Central memory CD8-positive, alpha-beta T cell (primary cell): ENCODE results near the gene ADCY3.
A peak's percentile ranks its signal among the peaks of the same experiment; 100 is the strongest.

Experiments
- ATAC-seq: fragments of 150-1000 bp; cut with Tn5 transposase; replicated peaks from 2 replicates; pipeline ENCODE4 v1.10.0; 2022; ENCODE audit warnings: mild to moderate bottlenecking, moderate FRiP score, moderate number of reproducible peaks; ENCODE audit not compliant: poor library complexity, severe bottlenecking; ENCODE audit errors: extremely low read depth
- DNase-seq, 2 donors: peaks; one replicate each; pipeline ENCODE4 v3.0.0; 2021; ENCODE audit warnings: low spot score in 2 of 2
- H3K27ac Mint-ChIP-seq: one replicate; pipeline ENCODE4 v1.8.0; 2022; ENCODE audit warnings: low read depth, mild to moderate bottlenecking, moderate library complexity, mixed read lengths
- H3K27me3 Mint-ChIP-seq: one replicate; pipeline ENCODE4 v1.8.0; 2022; ENCODE audit warnings: mixed read lengths
- H3K36me3 Mint-ChIP-seq: one replicate; pipeline ENCODE4 v1.8.0; 2022; ENCODE audit warnings: mild to moderate bottlenecking, moderate library complexity, mixed read lengths; ENCODE audit not compliant: insufficient read depth
- H3K4me1 Mint-ChIP-seq: one replicate; pipeline ENCODE4 v1.8.0; 2022; ENCODE audit warnings: mixed read lengths
- H3K4me3 Mint-ChIP-seq: one replicate; pipeline ENCODE4 v1.8.0; 2022; ENCODE audit warnings: mild to moderate bottlenecking, moderate library complexity, mixed read lengths
- H3K9me3 Mint-ChIP-seq: one replicate; pipeline ENCODE4 v1.8.0; 2022; ENCODE audit warnings: mixed read lengths

The ADCY3 gene

GRCh38 chr2:24877067-24877466, 43.0 kb downstream of the ADCY3 start:
- peaks cover 22% of the 10 kb centered on the region for H3K4me1 Mint-ChIP-seq
- DNase-seq, result no peak
- no peak overlapping the region for H3K4me3 Mint-ChIP-seq
- no peak overlapping the region for H3K27ac Mint-ChIP-seq
- no peaks in the 10 kb centered on the region for H3K27me3 Mint-ChIP-seq
- ATAC-seq, result no peak
- H3K9me3 Mint-ChIP-seq, result no peaks in the 10 kb centered on the region
- H3K36me3 Mint-ChIP-seq, result peaks cover 2% of the 10 kb centered on the region

DNA sequence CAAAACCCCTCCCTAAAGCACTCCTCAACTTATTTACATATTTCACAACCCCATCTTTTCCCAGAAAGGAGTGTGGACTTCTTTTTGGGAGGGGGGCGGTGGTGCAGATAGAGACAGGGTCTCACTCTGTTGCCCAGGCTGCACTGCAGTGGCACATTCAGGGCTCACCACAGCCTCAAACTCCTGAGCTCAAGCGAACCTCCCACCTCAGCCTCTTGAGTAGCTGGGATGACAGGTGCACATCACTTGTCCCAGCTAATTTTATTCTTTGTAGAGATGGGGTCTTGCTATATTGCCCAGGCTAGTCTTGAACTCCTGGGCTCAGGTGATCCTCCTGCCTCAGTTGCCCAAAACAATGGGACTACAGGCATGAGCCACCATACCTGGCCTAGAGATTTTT, 44.1 kb downstream of the ADCY3 start:
- Mint-ChIP-seq H3K27ac (no peak overlapping the region), H3K27me3 (no peaks in the 10 kb centered on the region), H3K4me3 (no peak overlapping the region), H3K4me1 (peaks cover 11% of the 10 kb centered on the region), H3K9me3 (no peaks in the 10 kb centered on the region), H3K36me3 (peaks cover 4% of the 10 kb centered on the region)
- ATAC-seq (no peak), DNase-seq (no peak)

DNA sequence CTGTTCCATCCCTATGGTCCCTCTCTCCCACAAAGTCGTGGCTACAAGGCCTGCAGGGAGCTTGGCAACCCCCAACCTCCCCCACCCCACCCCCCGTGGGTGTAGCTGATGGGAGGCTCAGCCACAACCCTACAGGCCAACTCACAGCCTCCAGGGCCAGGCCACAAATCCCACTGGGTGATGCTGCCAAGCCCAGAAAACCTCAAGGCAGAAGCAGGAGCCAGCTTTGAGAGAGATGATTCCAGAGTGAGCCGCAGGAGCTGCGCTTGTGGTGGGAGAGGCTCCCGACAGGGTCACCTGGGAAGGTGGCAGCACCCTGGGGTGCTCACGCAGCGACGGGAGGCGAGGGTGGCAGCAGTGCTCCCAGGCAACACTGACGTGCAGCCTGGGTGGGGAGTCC, 44.8 kb downstream of the ADCY3 start:
- Mint-ChIP-seq H3K36me3 (peaks cover 4% of the 10 kb centered on the region), H3K9me3 (no peaks in the 10 kb centered on the region), H3K4me1 (peaks cover 7% of the 10 kb centered on the region), H3K4me3 (no peak overlapping the region), H3K27ac (no peak overlapping the region), H3K27me3 (no peaks in the 10 kb centered on the region)
- ATAC-seq (no peak), DNase-seq (no peak)

DNA sequence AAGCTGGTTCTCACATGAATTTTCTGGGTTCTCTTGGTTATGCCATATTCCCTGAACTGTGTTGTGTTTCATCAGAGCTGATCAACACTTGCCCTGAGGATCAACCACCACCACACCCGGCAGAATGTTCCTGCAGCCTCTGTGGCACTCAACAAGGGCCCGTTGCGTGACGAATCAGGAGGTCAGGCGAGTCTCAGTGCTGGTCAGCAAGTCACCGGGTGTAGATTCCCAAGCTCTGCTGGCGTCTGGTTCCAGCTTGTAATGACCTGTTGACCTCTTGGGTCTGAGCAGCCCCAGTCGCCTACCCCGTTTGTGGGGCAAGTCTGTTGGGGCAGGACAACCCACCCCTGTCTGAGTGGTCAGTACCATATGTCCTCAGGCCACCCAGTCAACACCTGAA, 46.0 kb downstream of the ADCY3 start:
- no peak for ATAC-seq
- DNase-seq, result no peak
- no peak overlapping the region for H3K4me3 Mint-ChIP-seq
- H3K9me3 Mint-ChIP-seq, result no peaks in the 10 kb centered on the region
- H3K36me3 Mint-ChIP-seq, result peaks cover 4% of the 10 kb centered on the region
- H3K27me3 Mint-ChIP-seq, result no peaks in the 10 kb centered on the region
- no peak overlapping the region for H3K27ac Mint-ChIP-seq
- H3K4me1 Mint-ChIP-seq, result peaks cover 5% of the 10 kb centered on the region

DNA sequence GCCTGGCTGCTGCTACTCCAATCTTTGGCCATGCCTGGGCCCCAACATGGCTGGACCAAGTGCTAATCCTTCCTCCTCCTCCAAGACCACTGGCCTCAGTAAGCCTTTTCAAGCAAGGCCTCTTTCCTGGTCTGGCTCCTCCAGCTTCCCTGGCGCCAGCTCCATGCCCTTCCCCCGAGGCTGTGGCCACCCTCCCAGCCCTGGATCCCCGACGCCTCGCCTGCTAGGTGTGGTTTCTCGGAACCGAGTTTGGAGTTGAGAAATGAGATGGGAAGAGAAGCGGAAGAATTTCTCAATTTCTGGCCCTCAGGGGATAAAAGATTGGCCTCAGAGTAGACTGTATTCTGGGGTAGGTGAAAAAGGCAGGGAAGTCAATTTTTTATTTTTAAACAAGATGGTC, 46.4 kb downstream of the ADCY3 start:
- no peak overlapping the region for H3K4me3 Mint-ChIP-seq
- no peaks in the 10 kb centered on the region for H3K9me3 Mint-ChIP-seq
- no peak overlapping the region for H3K27ac Mint-ChIP-seq
- no peak for ATAC-seq
- no peaks in the 10 kb centered on the region for H3K27me3 Mint-ChIP-seq
- no peak for DNase-seq
- peaks cover 5% of the 10 kb centered on the region for H3K4me1 Mint-ChIP-seq
- peaks cover 4% of the 10 kb centered on the region for H3K36me3 Mint-ChIP-seq

DNA sequence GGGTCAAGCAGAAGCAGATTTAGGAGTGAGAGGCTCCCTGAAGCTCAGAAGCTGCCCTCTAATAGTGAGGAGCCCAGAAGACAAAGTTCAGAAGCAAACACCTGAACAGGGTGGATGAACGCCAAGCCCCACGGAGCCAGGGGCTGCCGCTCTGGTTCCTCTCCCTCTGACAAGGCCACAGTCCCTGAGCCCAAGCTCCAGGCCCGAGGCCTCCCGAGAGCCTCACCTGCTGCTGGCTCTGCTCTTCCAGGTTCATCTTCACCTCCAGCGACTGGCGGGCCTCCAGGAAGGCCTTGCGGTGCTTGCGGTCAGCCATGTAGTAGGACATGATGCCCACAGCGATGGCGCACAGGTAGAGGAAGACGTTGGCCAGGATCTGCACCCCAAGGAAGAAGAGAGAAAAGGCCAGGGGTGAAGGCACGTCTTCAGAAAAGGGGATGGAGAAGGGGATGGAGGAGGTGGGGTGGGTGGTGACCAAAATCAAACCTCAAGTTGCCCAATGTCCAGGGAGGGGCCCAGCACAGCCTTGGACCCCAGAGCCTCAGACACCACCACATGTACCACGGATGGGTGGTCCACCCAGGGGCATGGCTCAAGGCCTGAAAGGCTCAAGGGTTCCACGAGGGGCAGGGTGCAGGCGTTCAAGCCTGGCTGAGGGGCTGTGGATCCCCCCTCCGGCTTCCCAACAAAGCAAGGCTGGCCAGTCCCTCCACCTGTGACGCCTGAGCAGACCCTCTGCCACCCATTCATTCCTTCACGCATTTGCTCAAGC, 47.5 kb downstream of the ADCY3 start:
- Mint-ChIP-seq H3K27me3 (no peaks in the 10 kb centered on the region), H3K4me1 (peaks cover 5% of the 10 kb centered on the region), H3K36me3 (peaks cover 4% of the 10 kb centered on the region), H3K9me3 (no peaks in the 10 kb centered on the region), H3K27ac (no peak overlapping the region), H3K4me3 (no peak overlapping the region)
- ATAC-seq (no peak), DNase-seq (no peak)

GRCh38 chr2:24871852-24872333, 48.1 kb downstream of the ADCY3 start:
- Mint-ChIP-seq H3K4me1 (peaks cover under 1% of the 10 kb centered on the region), H3K4me3 (no peak overlapping the region), H3K36me3 (peaks cover 2% of the 10 kb centered on the region), H3K27me3 (no peaks in the 10 kb centered on the region), H3K27ac (peak overlapping the region; percentile 50), H3K9me3 (no peaks in the 10 kb centered on the region)
- DNase-seq, result no peak
- no peak for ATAC-seq

DNA sequence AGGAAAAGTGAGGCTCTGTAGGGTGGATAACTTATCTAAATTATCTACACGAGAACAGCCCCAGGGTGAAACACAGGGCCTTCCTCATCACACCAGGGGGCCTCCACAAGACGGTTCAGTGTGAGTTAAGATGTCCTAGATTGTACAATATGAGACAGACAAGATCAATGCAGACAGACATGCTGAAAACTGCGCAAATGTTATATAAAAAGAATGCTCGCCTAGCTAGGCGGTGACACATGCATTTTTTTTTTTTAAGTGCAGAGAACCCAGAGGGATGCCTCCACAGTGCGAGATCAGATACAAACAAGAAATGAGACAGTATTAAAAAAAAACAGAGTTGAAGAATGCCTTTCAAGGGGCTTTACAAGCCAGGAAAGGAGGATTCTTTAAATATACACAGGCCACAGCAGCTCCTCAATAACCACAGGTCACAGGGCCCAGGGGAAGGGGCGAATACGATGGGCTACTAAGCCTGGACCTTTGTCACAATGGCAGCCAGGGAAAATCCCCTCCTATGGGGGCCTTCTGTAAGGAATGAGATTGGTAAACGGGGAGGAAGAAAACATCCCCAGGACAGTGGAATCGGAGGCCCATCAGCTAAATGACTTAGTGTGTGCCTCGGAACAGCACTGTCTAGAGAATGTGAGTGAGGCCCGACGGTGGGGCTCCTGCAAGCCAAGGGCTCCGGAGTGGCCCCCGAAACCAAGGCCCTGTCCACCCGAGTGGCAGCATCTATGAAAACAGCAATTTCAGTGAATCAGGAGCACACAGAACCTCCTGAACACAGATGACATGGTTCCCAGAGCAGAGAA, 48.9 kb downstream of the ADCY3 start:
- Mint-ChIP-seq H3K27ac (peak overlapping the region; percentile 50), H3K9me3 (no peaks in the 10 kb centered on the region), H3K4me1 (no peaks in the 10 kb centered on the region), H3K27me3 (no peaks in the 10 kb centered on the region), H3K36me3 (peaks cover 2% of the 10 kb centered on the region), H3K4me3 (no peak overlapping the region)
- no peak for ATAC-seq
- no peak for DNase-seq

DNA sequence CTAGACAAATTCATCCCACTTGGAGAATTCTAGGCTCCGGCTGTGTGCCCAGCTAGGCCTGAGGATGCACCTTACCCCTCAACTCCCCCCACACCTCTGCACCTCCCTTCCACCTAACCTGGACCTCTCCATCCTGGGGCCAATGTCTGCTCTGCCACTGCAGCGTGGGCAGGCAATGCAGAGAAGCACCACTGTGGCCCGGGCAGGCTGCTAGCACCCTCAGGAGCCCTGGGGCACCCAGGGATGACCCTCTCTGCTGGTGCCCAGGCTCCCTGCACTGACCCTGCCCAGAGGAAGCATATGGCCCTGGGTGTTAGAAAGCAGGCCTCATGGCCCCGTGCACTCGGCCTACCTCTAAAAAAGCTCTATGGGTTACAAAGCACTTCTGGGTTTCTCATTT, 49.6 kb downstream of the ADCY3 start:
- Mint-ChIP-seq H3K27me3 (no peaks in the 10 kb centered on the region), H3K4me1 (no peaks in the 10 kb centered on the region), H3K4me3 (no peak overlapping the region), H3K27ac (no peak overlapping the region), H3K9me3 (no peaks in the 10 kb centered on the region), H3K36me3 (peaks cover 2% of the 10 kb centered on the region)
- no peak for ATAC-seq
- DNase-seq, result no peak

DNA sequence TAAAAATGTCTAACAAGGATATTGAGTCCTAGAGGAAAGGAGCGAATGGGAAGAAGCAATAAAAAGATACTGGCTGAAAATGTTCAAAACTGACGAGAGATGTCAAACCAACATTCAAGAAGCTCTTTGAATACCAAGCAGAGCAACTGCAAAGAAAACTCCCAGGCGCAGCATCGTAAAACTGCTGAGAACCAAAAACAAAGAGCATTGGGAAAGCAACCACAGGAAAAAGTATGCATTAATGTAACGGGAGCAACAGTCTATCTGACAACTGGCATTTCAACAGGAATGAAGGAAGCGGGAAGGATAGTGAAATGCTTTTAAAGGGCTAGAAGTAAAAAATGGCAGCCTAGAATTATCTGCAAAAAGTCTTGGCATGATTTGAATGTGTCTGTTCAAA, 53.1 kb downstream of the ADCY3 start:
- no peak overlapping the region for H3K27ac Mint-ChIP-seq
- DNase-seq (no peak), ATAC-seq (no peak)
- no peaks in the 10 kb centered on the region for H3K4me1 Mint-ChIP-seq
- H3K4me3 Mint-ChIP-seq, result no peak overlapping the region
- no peaks in the 10 kb centered on the region for H3K27me3 Mint-ChIP-seq
- no peaks in the 10 kb centered on the region for H3K9me3 Mint-ChIP-seq
- H3K36me3 Mint-ChIP-seq, result peaks cover 4% of the 10 kb centered on the region

DNA sequence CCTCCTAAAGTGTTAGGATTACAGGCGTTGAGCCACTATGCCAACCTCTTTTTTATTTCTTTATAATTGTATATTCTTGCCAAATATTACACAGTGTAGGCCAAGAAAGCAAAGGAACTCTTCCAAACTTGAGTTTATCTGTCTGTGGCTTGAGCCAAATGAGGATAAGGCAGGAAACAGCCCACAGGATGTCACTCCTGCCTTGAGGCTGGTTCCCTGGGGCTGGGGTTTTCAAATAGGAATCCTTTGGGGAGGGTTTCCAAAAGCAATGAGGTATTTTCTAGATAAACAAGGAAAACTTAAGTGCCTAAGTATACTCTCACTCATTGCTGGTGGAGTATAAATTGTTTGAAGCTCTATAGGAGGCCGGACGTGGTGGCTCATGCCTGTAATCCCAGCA, 56.4 kb downstream of the ADCY3 start:
- H3K4me1 Mint-ChIP-seq, result no peaks in the 10 kb centered on the region
- H3K27ac Mint-ChIP-seq, result no peak overlapping the region
- H3K27me3 Mint-ChIP-seq, result no peaks in the 10 kb centered on the region

GRCh38 chr2:24861500-24861899, 58.5 kb downstream of the ADCY3 start:
- no peak overlapping the region for H3K27ac Mint-ChIP-seq
- ATAC-seq (no peak), DNase-seq (no peak)

More for the DNA sequence above, 56.4 kb downstream of the ADCY3 start:
- Mint-ChIP-seq H3K9me3 (no peaks in the 10 kb centered on the region), H3K36me3 (peaks cover 3% of the 10 kb centered on the region), H3K4me3 (no peak overlapping the region)
- no peak for ATAC-seq
- no peak for DNase-seq

DNA sequence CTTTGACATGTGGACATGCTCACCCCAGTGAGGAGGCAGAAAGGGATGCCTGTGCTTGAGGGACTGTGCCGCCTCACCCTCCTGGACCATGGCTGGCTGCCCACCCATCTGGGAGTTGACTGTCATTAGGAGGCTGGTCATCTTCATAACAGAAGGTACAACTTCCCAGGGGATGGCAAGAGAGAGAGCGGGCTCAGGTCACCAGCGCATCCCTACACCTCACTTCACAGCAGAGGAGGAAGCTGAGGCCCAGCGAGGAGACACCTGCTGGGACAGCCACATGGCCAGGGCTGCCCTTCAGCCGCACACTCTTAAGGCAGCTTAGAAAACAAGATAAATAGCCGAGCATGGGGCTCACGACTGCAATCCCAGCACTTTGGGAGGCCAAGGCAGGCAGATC, 59.4 kb downstream of the ADCY3 start:
- no peaks in the 10 kb centered on the region for H3K27me3 Mint-ChIP-seq

More at GRCh38 chr2:24861500-24861899, 58.5 kb downstream of the ADCY3 start:
- Mint-ChIP-seq H3K36me3 (peaks cover 5% of the 10 kb centered on the region), H3K4me3 (no peak overlapping the region), H3K9me3 (no peaks in the 10 kb centered on the region), H3K4me1 (no peaks in the 10 kb centered on the region), H3K27me3 (no peaks in the 10 kb centered on the region)

More for the DNA sequence above, 59.4 kb downstream of the ADCY3 start:
- Mint-ChIP-seq H3K4me3 (no peak overlapping the region), H3K4me1 (no peaks in the 10 kb centered on the region), H3K27ac (no peak overlapping the region), H3K9me3 (no peaks in the 10 kb centered on the region), H3K36me3 (peaks cover 5% of the 10 kb centered on the region)
- DNase-seq, result no peak
- no peak for ATAC-seq
